Thyroid gland (tissue), 4 donors: Measurements from ENCODE around the gene RPP14. TPM values are rescaled to one million over a fixed set of nuclear protein-coding genes. Genes with fewer than 3 reads are reported as not detected.

Source experiments
- DNase-seq, 2 donors: peaks; one replicate each; pipeline ENCODE4 v3.0.0-alpha.2; 2019
- H3K27ac ChIP-seq, 3 donors: fragments of 200-600 bp; sonication (generic); 1 replicate in 2 of 3; 2 replicates in 1 of 3; pipeline ENCODE4 v1.5.1; 2016 to 2019; ENCODE audit warnings: mild to moderate bottlenecking in 1 of 3, moderate library complexity in 1 of 3
- H3K27me3 ChIP-seq: fragments of 200-600 bp; sonication (generic); one replicate; pipeline ENCODE4 v1.5.1; 2019
- H3K36me3 ChIP-seq, 2 donors: fragments of 200-600 bp; sonication (generic); one replicate each; pipeline ENCODE4 v1.5.1; 2016 to 2019
- H3K4me1 ChIP-seq, 2 donors: fragments of 200-600 bp; sonication (generic); one replicate each; pipeline ENCODE4 v1.5.1; 2017 to 2019
- H3K4me3 ChIP-seq, 3 donors: fragments of 200-600 bp; sonication (generic); replicated peaks in 1 of 3; 1 replicate in 2 of 3; 2 replicates in 1 of 3; pipeline ENCODE4 v1.5.1; 2016; ENCODE audit warnings: mild to moderate bottlenecking in 1 of 3
- H3K9me3 ChIP-seq: fragments of 200-600 bp; sonication (generic); one replicate; pipeline ENCODE4 v1.5.1; 2017
- CTCF ChIP-seq, 6 experiments: fragments of 200-600 bp in 3 of 6; fragments of 450-650 bp in 3 of 6; sonication (generic) in 3 of 6; IDR thresholded peaks; one replicate each; pipeline ENCODE4 v1.5.1; 2016 to 2019; ENCODE audit warnings: antibody characterized with exemption in 6 of 6, mild to moderate bottlenecking in 2 of 6, inconsistent platforms in 1 of 6, moderate library complexity in 1 of 6
- POLR2A ChIP-seq, 2 donors: fragments of 450-650 bp; IDR thresholded peaks; one replicate each; pipeline ENCODE4 v1.6.1; 2017; ENCODE audit warnings: antibody characterized with exemption in 2 of 2, mild to moderate bottlenecking in 2 of 2, moderate library complexity in 1 of 2
- WGBS, 2 donors: methylation state at CpG; one replicate each; pipeline ENCODE4 v1.1.5; 2017; 5-methylcytosine and 5-hydroxymethylcytosine counted together
- intact Hi-C: fragments of 100-400 bp; cut with DNase I; formaldehyde crosslinking; loops from one replicate; pipeline ENCODE4 v1.15.1; 2023
- total RNA-seq, 4 donors: library from RNA; depleted of rRNA; stranded (reverse); fragments of >200 nt; gene quantifications; one replicate each; pipeline ENCODE4 v1.2.3, GENCODE V29; 2016

RPP14 gene
- total RNA-seq, 4 donors from 2014 or later = 13.4 to 19.9 (median 15.7) TPM

- H3K36me3 ChIP-seq = peaks cover 35 to 36% of the 10 kb centered on the region in 2 donors
- H3K9me3 ChIP-seq = no peaks in the 10 kb centered on the region
- intact Hi-C loops = no loop called here
- H3K4me1 ChIP-seq = no peaks in the 10 kb centered on the region
- no peak for TF ChIP-seq POLR2A (IDR thresholded peaks at IDR 0.05)
- no peak for TF ChIP-seq CTCF (IDR thresholded peaks at IDR 0.05)
- H3K27ac ChIP-seq = no peak overlapping the region
- DNase-seq = no peak
- H3K4me3 ChIP-seq = no peak overlapping the region
- 83 to 94% methylated on average over 2 of the region's 2 CpGs for WGBS, 2 donors
- H3K27me3 ChIP-seq = no peaks in the 10 kb centered on the region
Observed at GRCh38 chr3:58317811-58318210, 11.8 kb downstream of the RPP14 start.

DNA sequence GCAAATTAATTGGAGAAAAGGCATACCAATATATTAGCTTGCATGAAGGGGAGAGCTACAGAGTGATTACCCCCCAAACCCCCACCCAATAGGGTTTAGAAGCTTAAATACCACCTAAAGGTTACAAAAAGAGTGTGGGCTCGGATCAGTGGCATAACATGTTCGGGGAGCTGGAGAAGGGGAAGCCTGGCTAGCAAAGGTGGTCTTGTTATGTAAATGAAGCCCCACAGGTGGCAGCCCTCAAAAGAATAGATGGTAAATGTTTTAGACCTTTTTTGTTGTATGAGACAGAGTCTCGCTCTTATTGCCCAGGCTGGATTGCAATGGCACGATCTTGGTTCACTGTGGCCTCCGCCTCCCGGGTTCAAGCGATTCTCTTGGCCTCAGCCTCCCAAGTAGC lies 15.7 kb downstream of the RPP14 start:
- H3K27me3 ChIP-seq = no peaks in the 10 kb centered on the region
- H3K4me3 ChIP-seq = no peak overlapping the region
- 89 to 92% methylated on average over 7 of the region's 7 CpGs for WGBS, 2 donors
- intact Hi-C loops = loop anchor here (5.0 kb wide), 1 partner anchor 91 kb away; no protein-coding TSS in a partner anchor
- H3K36me3 ChIP-seq = peaks cover 9 to 15% of the 10 kb centered on the region in 2 donors
- no peaks in the 10 kb centered on the region for H3K9me3 ChIP-seq
- DNase-seq = no peak
- H3K4me1 ChIP-seq = peaks cover 31 to 34% of the 10 kb centered on the region in 2 donors
- H3K27ac ChIP-seq = no peak overlapping the region
- TF ChIP-seq CTCF (IDR thresholded peaks at IDR 0.05) (no peak), POLR2A (IDR thresholded peaks at IDR 0.05) (no peak)

DNA sequence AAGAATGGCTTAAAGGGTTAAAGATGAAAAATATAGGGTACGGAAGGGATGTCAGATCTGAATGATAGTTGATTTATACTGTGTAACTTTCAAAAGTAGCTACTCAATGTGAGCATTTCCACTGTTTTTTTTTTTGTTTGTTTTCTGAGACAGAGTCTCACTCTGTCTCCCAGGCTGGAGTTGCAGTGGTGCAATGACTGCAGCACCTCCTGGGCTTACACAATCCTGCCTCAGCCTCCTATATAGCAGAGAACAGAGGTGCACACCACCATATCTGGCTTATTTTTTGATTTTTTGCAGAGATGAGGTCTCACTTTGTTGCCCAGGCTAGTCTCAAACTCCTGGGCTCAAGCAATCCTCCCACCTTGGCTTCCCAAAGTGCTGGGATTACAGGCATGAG lies 16.7 kb downstream of the RPP14 start:
- no peak overlapping the region for H3K4me3 ChIP-seq
- H3K36me3 ChIP-seq = peaks cover 0 to 7% of the 10 kb centered on the region in 2 donors
- intact Hi-C loops = loop anchor here (5.0 kb wide), 1 partner anchor 90 kb away; no protein-coding TSS in a partner anchor
- H3K27ac ChIP-seq = peak overlapping the region in 2 of 3 donors; percentile 34 to 85
- peaks cover 39 to 42% of the 10 kb centered on the region in 2 donors for H3K4me1 ChIP-seq
- H3K27me3 ChIP-seq = no peaks in the 10 kb centered on the region
- 76 to 78% methylated on average over 1 of the region's 1 CpG for WGBS, 2 donors
- H3K9me3 ChIP-seq = no peaks in the 10 kb centered on the region
- TF ChIP-seq POLR2A (IDR thresholded peaks at IDR 0.05) (no peak), CTCF (IDR thresholded peaks at IDR 0.05) (no peak)
- no peak for DNase-seq

DNA sequence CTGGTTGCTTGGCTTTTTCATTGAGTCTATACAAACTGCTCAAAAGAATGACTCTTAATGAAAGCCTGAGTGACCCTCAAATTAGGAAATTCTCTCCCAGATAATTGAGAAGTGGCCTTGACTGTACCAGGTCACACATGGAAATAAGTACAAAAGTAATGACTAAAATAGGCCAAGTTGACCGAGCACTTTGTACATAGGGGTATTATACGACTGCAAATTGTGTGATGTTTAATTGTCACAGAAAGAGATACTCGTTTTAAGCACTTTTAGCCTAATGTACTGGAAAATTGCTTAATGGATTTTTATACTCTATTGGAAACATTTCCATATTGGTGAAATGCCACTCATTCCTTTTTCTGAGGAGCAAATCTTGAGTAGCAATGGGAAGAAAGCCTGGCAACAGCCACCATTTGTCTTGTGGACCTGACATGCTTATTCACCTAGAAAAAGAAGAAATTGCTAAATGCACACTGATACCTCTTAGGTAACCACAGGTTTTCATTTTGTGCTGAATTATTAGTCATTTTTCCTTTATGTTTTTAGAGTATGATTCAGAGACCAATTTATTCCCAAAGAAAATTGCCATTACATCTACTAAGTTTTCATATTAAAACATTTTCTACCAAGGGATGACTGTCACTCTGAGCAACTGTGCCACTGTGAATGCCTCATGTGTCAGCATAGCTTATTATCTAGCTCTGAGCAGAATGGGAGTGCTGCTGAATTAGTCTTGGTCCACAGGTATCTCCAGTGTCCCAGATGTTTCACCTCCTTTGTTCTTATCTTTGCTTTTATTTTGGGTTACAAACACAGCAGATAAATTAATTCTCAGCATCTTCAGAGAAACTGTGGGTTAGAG lies 17.7 kb downstream of the RPP14 start:
- Histone ChIP-seq H3K4me1 (peaks cover 39 to 43% of the 10 kb centered on the region in 2 donors), H3K4me3 (no peak overlapping the region), H3K27me3 (no peaks in the 10 kb centered on the region), H3K27ac (peak overlapping the region in 2 of 3 donors; percentile 34 to 85), H3K9me3 (no peaks in the 10 kb centered on the region), H3K36me3 (no peaks in the 10 kb centered on the region)
- intact Hi-C loops = loop anchor here (5.0 kb wide), 1 partner anchor 89 kb away; no protein-coding TSS in a partner anchor
- no peak for TF ChIP-seq CTCF (IDR thresholded peaks at IDR 0.05)
- TF ChIP-seq POLR2A (IDR thresholded peaks at IDR 0.05) = no peak
- WGBS, 2 donors = 77% methylated on average over 3 of the region's 3 CpGs
- DNase-seq = no peak
